Measurements from ENCODE around the gene INPP4A.

DNA sequence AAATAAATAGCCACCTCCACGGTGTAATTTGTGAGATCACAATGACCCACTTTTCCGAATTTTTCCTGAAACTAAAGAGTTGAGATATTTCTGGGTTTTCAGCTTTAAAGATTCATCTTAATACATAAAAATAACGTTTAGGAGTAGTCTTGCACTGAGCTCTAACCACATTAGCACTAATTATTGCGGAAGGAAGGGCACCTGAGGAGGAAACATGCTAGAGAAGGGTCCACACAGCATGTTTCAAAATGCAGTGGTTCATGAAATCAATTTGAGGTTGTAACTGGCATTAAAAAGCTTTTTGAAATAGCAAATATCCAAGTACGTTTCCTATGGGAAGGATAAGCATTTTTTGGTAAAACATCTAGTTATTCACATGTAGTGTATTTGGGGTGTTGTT lies 8.4 kb downstream of the INPP4A start:
- TF ChIP-seq, protein P1, sequence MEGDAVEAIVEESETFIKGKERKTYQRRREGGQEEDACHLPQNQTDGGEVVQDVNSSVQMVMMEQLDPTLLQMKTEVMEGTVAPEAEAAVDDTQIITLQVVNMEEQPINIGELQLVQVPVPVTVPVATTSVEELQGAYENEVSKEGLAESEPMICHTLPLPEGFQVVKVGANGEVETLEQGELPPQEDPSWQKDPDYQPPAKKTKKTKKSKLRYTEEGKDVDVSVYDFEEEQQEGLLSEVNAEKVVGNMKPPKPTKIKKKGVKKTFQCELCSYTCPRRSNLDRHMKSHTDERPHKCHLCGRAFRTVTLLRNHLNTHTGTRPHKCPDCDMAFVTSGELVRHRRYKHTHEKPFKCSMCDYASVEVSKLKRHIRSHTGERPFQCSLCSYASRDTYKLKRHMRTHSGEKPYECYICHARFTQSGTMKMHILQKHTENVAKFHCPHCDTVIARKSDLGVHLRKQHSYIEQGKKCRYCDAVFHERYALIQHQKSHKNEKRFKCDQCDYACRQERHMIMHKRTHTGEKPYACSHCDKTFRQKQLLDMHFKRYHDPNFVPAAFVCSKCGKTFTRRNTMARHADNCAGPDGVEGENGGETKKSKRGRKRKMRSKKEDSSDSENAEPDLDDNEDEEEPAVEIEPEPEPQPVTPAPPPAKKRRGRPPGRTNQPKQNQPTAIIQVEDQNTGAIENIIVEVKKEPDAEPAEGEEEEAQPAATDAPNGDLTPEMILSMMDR (IDR thresholded peaks at IDR 0.05): no peak
- TF ChIP-seq TFCP2L1 (CRISPR knock-in tag; IDR thresholded peaks at IDR 0.05): no peak
- TF ChIP-seq, protein P2, sequence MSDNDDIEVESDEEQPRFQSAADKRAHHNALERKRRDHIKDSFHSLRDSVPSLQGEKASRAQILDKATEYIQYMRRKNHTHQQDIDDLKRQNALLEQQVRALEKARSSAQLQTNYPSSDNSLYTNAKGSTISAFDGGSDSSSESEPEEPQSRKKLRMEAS (IDR thresholded peaks at IDR 0.05): no peak
- no peak for TF ChIP-seq RCOR1 (IDR thresholded peaks at IDR 0.05; ENCODE audit: low read depth, low read length)
- TF ChIP-seq, protein P3, sequence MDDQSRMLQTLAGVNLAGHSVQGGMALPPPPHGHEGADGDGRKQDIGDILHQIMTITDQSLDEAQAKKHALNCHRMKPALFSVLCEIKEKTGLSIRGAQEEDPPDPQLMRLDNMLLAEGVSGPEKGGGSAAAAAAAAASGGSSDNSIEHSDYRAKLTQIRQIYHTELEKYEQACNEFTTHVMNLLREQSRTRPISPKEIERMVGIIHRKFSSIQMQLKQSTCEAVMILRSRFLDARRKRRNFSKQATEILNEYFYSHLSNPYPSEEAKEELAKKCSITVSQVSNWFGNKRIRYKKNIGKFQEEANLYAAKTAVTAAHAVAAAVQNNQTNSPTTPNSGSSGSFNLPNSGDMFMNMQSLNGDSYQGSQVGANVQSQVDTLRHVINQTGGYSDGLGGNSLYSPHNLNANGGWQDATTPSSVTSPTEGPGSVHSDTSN (IDR thresholded peaks at IDR 0.05): no peak
- no peak for TF ChIP-seq MAZ (IDR thresholded peaks at IDR 0.05; ENCODE audit: borderline replicate concordance, low read depth, low read length)
